Small intestine (tissue), 7 donors: ENCODE results near the gene MEIKIN. TPM values are rescaled to one million over a fixed set of nuclear protein-coding genes. Genes with fewer than 3 reads are reported as not detected.

Experiments
- DNase-seq, 2 donors: peaks; one replicate each; pipeline versions ENCODE4 v3.0.0 to v3.0.0-alpha.2; 2013
- FAIRE-seq: peaks from 2 replicates; lab custom pipeline; 2012; peaks lifted over from hg19 to GRCh38; lab: Jason Lieb, UNC
- H3K27ac ChIP-seq, 3 donors: one replicate each; pipeline ENCODE4 v1.5.1; 2013; ENCODE audit warnings: low read length in 2 of 3, mild to moderate bottlenecking in 2 of 3, control low read depth in 1 of 3, inconsistent platforms in 1 of 3, low read depth in 1 of 3, moderate library complexity in 1 of 3
- H3K27me3 ChIP-seq, 3 donors: one replicate each; pipeline ENCODE4 v1.6.1; 2013; ENCODE audit warnings: low read length in 3 of 3, inconsistent platforms in 1 of 3; ENCODE audit not compliant: control insufficient read depth in 3 of 3, insufficient read depth in 3 of 3
- H3K36me3 ChIP-seq, 3 donors: one replicate each; pipeline ENCODE4 v1.6.1; 2013; ENCODE audit warnings: low read length in 3 of 3, inconsistent platforms in 1 of 3, low read depth in 1 of 3, mild to moderate bottlenecking in 1 of 3, moderate library complexity in 1 of 3; ENCODE audit not compliant: control insufficient read depth in 3 of 3, insufficient read depth in 2 of 3
- H3K4me1 ChIP-seq, 3 donors: one replicate each; pipeline ENCODE4 v1.6.1; 2013; ENCODE audit warnings: low read length in 2 of 3, inconsistent platforms in 1 of 3, low read depth in 1 of 3, mild to moderate bottlenecking in 1 of 3, moderate library complexity in 1 of 3; ENCODE audit not compliant: control insufficient read depth in 3 of 3, insufficient read depth in 2 of 3
- H3K4me3 ChIP-seq, 3 donors: one replicate each; pipeline ENCODE4 v1.5.1; 2013; ENCODE audit warnings: low read length in 3 of 3, control low read depth in 1 of 3, inconsistent platforms in 1 of 3, low read depth in 1 of 3, mild to moderate bottlenecking in 1 of 3, moderate library complexity in 1 of 3
- H3K9me3 ChIP-seq, 2 donors: one replicate each; pipeline ENCODE4 v1.6.1; 2013; ENCODE audit warnings: low read depth in 1 of 2, low read length in 1 of 2; ENCODE audit not compliant: control insufficient read depth in 2 of 2, insufficient read depth in 1 of 2
- WGBS, 3 donors: extraction: QIAGEN DNeasy Blood & Tissue Kit; methylation state at CpG; one replicate each; pipeline ENCODE4 v1.1.7; 2013; 5-methylcytosine and 5-hydroxymethylcytosine counted together
- polyA plus RNA-seq, 4 donors: library from polyadenylated mRNA; stranded (reverse) in 3 of 4; unstranded in 1 of 4; fragments of 200-250 nt in 3 of 4; fragments of 120-200 nt in 1 of 4; gene quantifications; one replicate each; pipeline versions ENCODE4 v1.2.1 to v1.2.3, GENCODE V29; 2013
- donor health status: healthy with polysubstance abuse.
- donor health status: control.
- donor health status: control.
- donor health status: Bipolar disorder and iron deficiency.
- donor health status: healthy.

The MEIKIN gene
- polyA plus RNA-seq, 4 donors, result 3.8 TPM; not detected in 3

GRCh38 chr5:131796793-131797693, 148.4 kb downstream of the MEIKIN start, which contains the start of gene FNIP1:
Gene FNIP1, minus strand, starts transcription at chr5:131797017. Its CDS starts 96 bp downstream, at chr5:131796921.
- DNase-seq (peak; percentile 99), FAIRE-seq (no peak)
- H3K27me3 ChIP-seq, result no peaks in the 10 kb centered on the region
- H3K27ac ChIP-seq, result peak within 1 kb of the TSS; percentile 96 to 99 (median 96)
- 0 to 1% (median 0%) methylated on average over 71 to 79 of the region's 79 CpGs for WGBS, 3 donors
- H3K9me3 ChIP-seq, result no peaks in the 10 kb centered on the region
- H3K4me3 ChIP-seq, result peak within 1 kb of the TSS; percentile 92 to 98 (median 93)
- peaks cover 0 to 5% (median 3%) of the 10 kb centered on the region in 3 donors for H3K4me1 ChIP-seq
- H3K36me3 ChIP-seq, result peaks cover 0 to 4% (median 0%) of the 10 kb centered on the region in 3 donors

- FAIRE-seq (no peak), DNase-seq (peak; percentile 76 to 80)
- no peaks in the 10 kb centered on the region for H3K9me3 ChIP-seq
- 0 to 1% (median 1%) methylated on average over 40 to 56 of the region's 56 CpGs for WGBS, 3 donors
- H3K27me3 ChIP-seq, result no peaks in the 10 kb centered on the region
- H3K36me3 ChIP-seq, result peaks cover 0 to 4% (median 0%) of the 10 kb centered on the region in 3 donors
- peaks cover 0 to 5% (median 3%) of the 10 kb centered on the region in 3 donors for H3K4me1 ChIP-seq
- H3K27ac ChIP-seq, result peak overlapping the region; percentile 94 to 99 (median 96)
- peak overlapping the region; percentile 92 to 98 (median 93) for H3K4me3 ChIP-seq
These were observed 149.3 kb downstream of the MEIKIN start for GRCh38 chr5:131795879-131796792.

GRCh38 chr5:131795228-131795627, 150.2 kb downstream of the MEIKIN start:
- DNase-seq (peak; percentile 24 to 38), FAIRE-seq (no peak)
- H3K4me1 ChIP-seq, result peaks cover 0 to 5% (median 3%) of the 10 kb centered on the region in 3 donors
- no peaks in the 10 kb centered on the region for H3K9me3 ChIP-seq
- peaks cover 0 to 4% (median 0%) of the 10 kb centered on the region in 3 donors for H3K36me3 ChIP-seq
- no peaks in the 10 kb centered on the region for H3K27me3 ChIP-seq
- 19 to 40% (median 36%) methylated on average over 6 of the region's 6 CpGs for WGBS, 3 donors
- H3K27ac ChIP-seq, result peak overlapping the region in 1 of 3 donors; percentile 99
- peak overlapping the region in 2 of 3 donors; percentile 92 to 98 for H3K4me3 ChIP-seq

- Histone ChIP-seq H3K27ac (no peak overlapping the region), H3K4me3 (peak overlapping the region in 1 of 3 donors; percentile 7), H3K9me3 (no peaks in the 10 kb centered on the region), H3K4me1 (peaks cover 0 to 6% (median 3%) of the 10 kb centered on the region in 3 donors), H3K27me3 (no peaks in the 10 kb centered on the region), H3K36me3 (peaks cover 0 to 4% (median 0%) of the 10 kb centered on the region in 3 donors)
- WGBS, 3 donors, result 69 to 78% (median 72%) methylated on average over 4 of the region's 4 CpGs
- DNase-seq (no peak), FAIRE-seq (no peak)
These were observed 150.9 kb downstream of the MEIKIN start for GRCh38 chr5:131794586-131794985.

GRCh38 chr5:131792896-131793295, 152.6 kb downstream of the MEIKIN start:
- Histone ChIP-seq H3K27ac (no peak overlapping the region), H3K4me1 (peaks cover under 1 to 5% (median 3%) of the 10 kb centered on the region in 3 donors)

GRCh38 chr5:131791866-131792265, 153.6 kb downstream of the MEIKIN start:
- WGBS, 3 donors, result 90 to 100% (median 92%) methylated on average over 1 to 6 of the region's 6 CpGs
- H3K4me1 ChIP-seq, result peaks cover 3 to 4% (median 3%) of the 10 kb centered on the region in 3 donors
- H3K4me3 ChIP-seq, result no peak overlapping the region
- no peaks in the 10 kb centered on the region for H3K9me3 ChIP-seq
- no peaks in the 10 kb centered on the region for H3K27me3 ChIP-seq
- H3K27ac ChIP-seq, result no peak overlapping the region
- H3K36me3 ChIP-seq, result peaks cover 0 to 7% (median 0%) of the 10 kb centered on the region in 3 donors
- FAIRE-seq (no peak), DNase-seq (no peak)

More at GRCh38 chr5:131792896-131793295, 152.6 kb downstream of the MEIKIN start:
- Histone ChIP-seq H3K4me3 (no peak overlapping the region), H3K27me3 (no peaks in the 10 kb centered on the region), H3K36me3 (peaks cover 0 to 4% (median 0%) of the 10 kb centered on the region in 3 donors), H3K9me3 (no peaks in the 10 kb centered on the region)
- WGBS, 3 donors, result 95 to 100% (median 96%) methylated on average over 2 of the region's 2 CpGs
- FAIRE-seq, result no peak
- no peak for DNase-seq

- FAIRE-seq (no peak), DNase-seq (no peak)
- Histone ChIP-seq H3K4me1 (peaks cover 3 to 8% (median 3%) of the 10 kb centered on the region in 3 donors), H3K36me3 (peaks cover 0 to 7% (median 0%) of the 10 kb centered on the region in 3 donors), H3K27ac (no peak overlapping the region), H3K27me3 (no peaks in the 10 kb centered on the region), H3K9me3 (no peaks in the 10 kb centered on the region), H3K4me3 (no peak overlapping the region)
- WGBS, 3 donors, result 90 to 98% (median 95%) methylated on average over 2 of the region's 2 CpGs
These were observed 154.9 kb downstream of the MEIKIN start for GRCh38 chr5:131790550-131790949.
